ENCODE results near the gene FAM47E. TPM values are rescaled to one million over a fixed set of nuclear protein-coding genes. Genes with fewer than 3 reads are reported as not detected.

Gene FAM47E
- total and polyA plus RNA-seq, 9 of the 15 experiments (the other 6 are each of a cell fraction or from before 2014, with no cell fraction given) = 3.7 to 15.6 (median 6.4) TPM

DNA sequence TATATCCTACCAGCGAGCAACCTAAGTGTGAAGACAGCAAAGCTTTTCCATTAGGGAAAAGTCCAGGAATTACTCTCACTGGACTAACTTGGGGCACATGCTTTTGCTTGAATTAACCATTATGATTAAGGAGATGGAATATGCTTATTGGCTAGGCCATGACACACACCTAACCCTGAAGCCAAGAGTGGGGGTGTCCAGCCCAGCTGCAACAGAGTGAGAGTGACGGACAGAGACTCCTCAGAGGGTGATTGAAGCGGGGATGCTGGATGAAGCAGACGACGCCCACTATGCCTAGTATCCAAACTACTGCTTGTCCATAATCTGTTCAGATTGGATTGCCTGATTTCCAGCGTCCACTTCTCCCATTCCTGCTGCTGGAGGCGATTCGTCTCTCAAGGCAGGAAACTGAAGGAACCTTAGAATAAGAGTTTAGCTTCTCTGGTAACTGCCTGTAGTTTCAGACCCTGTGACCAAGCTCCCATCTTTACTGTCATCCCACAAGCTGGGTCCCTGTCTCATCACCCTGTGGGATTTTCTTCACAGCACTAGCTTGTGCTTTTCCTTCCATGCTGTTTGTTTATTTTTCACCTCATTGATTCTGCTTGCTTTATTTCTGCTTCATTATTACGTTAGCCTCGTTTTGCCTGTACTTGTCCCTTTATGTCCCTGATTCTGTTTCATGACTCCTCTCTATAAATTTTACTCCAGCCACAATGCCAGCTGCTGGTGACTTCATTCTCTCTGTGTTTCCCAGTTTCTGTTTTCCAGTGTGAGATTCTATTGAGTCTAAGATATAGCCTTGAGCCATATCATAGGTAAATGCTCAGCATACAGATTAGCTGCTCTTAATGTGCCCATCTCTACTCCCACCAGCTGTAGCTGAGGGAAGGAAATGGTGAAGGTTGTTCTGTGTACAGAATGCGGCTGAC lies 19.0 kb downstream of the FAM47E start:
- no peaks in the 10 kb centered on the region; a peak in 1 of 5 replicates for H3K4me1 ChIP-seq (replicated peaks in 1 of 2; ENCODE audit: control insufficient read depth in 2 of 2, insufficient read depth in 2 of 2, low read length in 2 of 2)
- H3K36me3 ChIP-seq (ENCODE audit: control insufficient read depth, insufficient read depth, low read length) = no peaks in the 10 kb centered on the region; the same call in 2 of the 3 replicates
- no peaks in the 10 kb centered on the region for H3K9me3 ChIP-seq (replicated peaks; ENCODE audit: control insufficient read depth, insufficient read depth, low read depth, low read length)
- no TSS peak for BruUV-seq (replicated peaks)
- WGBS (ENCODE audit: insufficient coverage, low coverage, missing lambda C conversion rate) = 56% methylated on average over 11 of the region's 11 CpGs
- H3K27ac ChIP-seq (ENCODE audit: extremely low read depth, low read depth, low read length) = no peak overlapping the region
- H3K9ac ChIP-seq (ENCODE audit: insufficient read depth in 1 of 2, low read depth in 2 of 2, low read length in 2 of 2) = no peak overlapping the region
- H4K20me1 ChIP-seq (replicated peaks; ENCODE audit: control insufficient read depth, insufficient read depth, low read length) = no peaks in the 10 kb centered on the region
- ChIA-PET CTCF (ENCODE audit: low intra/inter-chr PET ratio) (no interaction called here), POLR2A (interaction anchor here (0.8 to 1.2 kb wide), 2 partner anchors 31 to 57 kb away, joined by 3 read pairs; partner anchors contain the start of gene SCARB2)
- no peak for FAIRE-seq
- no peak for ATAC-seq
- intact Hi-C loops (cut with micrococcal nuclease) = no loop called here
- no peaks in the 10 kb centered on the region for H3K9me1 ChIP-seq (ENCODE audit: control insufficient read depth, insufficient read depth, low read length)
- no peak overlapping the region for H3K4me2 ChIP-seq (ENCODE audit: insufficient read depth, low read length)
- H3K4me3 ChIP-seq = no peak overlapping the region
- no peaks in the 10 kb centered on the region for H3K79me2 ChIP-seq (ENCODE audit: control insufficient read depth, insufficient read depth, low read length)
- in situ Hi-C loops (cut with MboI) = no loop called here
- TF ChIP-seq NCOA1 (IDR thresholded peaks at IDR 0.05; ENCODE audit: low read depth) (no peak), GTF2F1 (IDR thresholded peaks at IDR 0.05; ENCODE audit: low read depth, low read length) (no peak), POLR2B (IDR thresholded peaks at IDR 0.05; ENCODE audit: low read depth, partially characterized antibody) (no peak), ZNF217 (CRISPR knock-in tag; IDR thresholded peaks at IDR 0.05) (no peak), PRPF4 (IDR thresholded peaks at IDR 0.05; ENCODE audit: insufficient read depth, low read depth, low read length, poor library complexity, severe bottlenecking) (no peak), ZNF551 (CRISPR knock-in tag; IDR thresholded peaks at IDR 0.05) (no peak), ZNF133 (CRISPR knock-in tag; IDR thresholded peaks at IDR 0.05) (no peak), NR0B1 (IDR thresholded peaks at IDR 0.05; ENCODE audit: partially characterized antibody) (no peak), ZNF354B (CRISPR knock-in tag; IDR thresholded peaks at IDR 0.05) (no peak), PURB (CRISPR knock-in tag; IDR thresholded peaks at IDR 0.05; ENCODE audit: low read depth) (no peak), GABPA (tag; conservative IDR thresholded peaks at IDR 0.05; ENCODE audit: low read depth) (no peak), NR2C2 (CRISPR knock-in tag; IDR thresholded peaks at IDR 0.05) (no peak), NR2C2 (tag; IDR thresholded peaks at IDR 0.05) (no peak), FOSL1 (tag; conservative IDR thresholded peaks at IDR 0.05) (no peak)
- TF ChIP-seq, protein P1, sequence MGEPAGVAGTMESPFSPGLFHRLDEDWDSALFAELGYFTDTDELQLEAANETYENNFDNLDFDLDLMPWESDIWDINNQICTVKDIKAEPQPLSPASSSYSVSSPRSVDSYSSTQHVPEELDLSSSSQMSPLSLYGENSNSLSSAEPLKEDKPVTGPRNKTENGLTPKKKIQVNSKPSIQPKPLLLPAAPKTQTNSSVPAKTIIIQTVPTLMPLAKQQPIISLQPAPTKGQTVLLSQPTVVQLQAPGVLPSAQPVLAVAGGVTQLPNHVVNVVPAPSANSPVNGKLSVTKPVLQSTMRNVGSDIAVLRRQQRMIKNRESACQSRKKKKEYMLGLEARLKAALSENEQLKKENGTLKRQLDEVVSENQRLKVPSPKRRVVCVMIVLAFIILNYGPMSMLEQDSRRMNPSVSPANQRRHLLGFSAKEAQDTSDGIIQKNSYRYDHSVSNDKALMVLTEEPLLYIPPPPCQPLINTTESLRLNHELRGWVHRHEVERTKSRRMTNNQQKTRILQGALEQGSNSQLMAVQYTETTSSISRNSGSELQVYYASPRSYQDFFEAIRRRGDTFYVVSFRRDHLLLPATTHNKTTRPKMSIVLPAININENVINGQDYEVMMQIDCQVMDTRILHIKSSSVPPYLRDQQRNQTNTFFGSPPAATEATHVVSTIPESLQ (CRISPR knock-in tag; IDR thresholded peaks at IDR 0.05) = no peak
- DNase-seq (ENCODE audit: extremely low read depth in 1 of 4, low spot score in 3 of 4) = no peak
- H3K27me3 ChIP-seq (ENCODE audit: control insufficient read depth in 2 of 2, insufficient read depth in 2 of 2, low read length in 2 of 2) = no peaks in the 10 kb centered on the region
- no peak overlapping the region for H2AFZ ChIP-seq (ENCODE audit: low read depth, low read length)
